Regular cardiac myocyte (primary cell): ENCODE measurements around the gene HOXC5. TPM values are rescaled to one million over a fixed set of nuclear protein-coding genes. Genes with fewer than 3 reads are reported as not detected.

Experiments used
- total RNA-seq: library from RNA; depleted of rRNA; stranded (reverse); fragments of >200 nt; gene quantifications from 2 replicates; pipeline ENCODE4 v1.2.3, GENCODE V29; 2014

The HOXC5 gene
- total RNA-seq, result under 0.01 TPM in 1 of 2 replicates, not detected in the other

DNA sequence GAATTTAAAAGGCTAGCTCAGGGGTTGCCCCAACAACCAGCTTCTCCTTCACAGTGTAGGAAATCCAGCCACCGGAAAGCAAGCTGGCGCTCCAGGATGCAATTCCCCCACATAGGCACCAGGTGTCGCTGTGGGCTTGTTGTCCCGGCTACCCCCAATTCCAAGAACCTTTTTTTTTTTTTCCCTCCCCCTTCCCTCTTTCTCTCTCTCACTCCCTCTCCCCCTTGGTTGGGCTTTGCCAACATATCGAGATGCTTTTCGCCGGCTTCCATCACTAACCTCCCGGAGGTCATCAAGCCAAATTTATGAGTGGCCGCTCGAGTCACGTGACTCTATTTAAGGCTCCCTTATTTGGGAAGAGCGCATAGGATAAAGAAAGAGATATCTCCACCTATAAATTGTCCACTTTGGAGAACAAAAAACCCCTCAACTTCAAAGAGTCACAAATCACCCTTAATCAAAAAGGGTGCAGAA is at the start of gene HOXC5:
Gene HOXC5, plus strand, starts transcription at position 424 of the 474 bp plus-strand sequence. CDS start 73 bp downstream, outside the sequence.

DNA sequence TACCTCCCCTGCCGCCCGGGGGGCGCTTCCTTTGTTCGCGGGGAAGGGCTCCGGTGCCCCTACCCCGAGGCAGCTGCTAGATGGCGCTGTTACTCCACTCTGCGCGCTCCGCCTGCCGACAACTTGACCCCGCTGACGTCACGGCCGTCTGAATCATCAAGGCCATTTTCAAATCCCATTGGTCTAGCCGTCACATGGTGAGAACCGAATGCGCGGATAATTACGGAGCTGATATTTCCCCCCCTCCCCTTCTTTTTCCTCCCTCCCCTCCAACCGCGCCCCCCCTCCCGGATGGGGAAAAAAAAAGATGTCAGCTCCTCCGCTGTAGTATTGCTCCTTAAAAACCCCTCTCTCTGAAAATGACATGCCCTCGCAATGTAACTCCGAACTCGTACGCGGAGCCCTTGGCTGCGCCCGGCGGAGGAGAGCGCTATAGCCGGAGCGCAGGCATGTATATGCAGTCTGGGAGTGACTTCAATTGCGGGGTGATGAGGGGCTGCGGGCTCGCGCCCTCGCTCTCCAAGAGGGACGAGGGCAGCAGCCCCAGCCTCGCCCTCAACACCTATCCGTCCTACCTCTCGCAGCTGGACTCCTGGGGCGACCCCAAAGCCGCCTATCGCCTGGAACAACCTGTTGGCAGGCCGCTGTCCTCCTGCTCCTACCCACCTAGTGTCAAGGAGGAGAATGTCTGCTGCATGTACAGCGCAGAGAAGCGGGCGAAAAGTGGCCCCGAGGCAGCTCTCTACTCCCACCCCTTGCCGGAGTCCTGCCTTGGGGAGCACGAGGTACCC is 47.8 kb upstream of the HOXC5 start, which contains the start of gene HOXC10:
Gene HOXC10, plus strand, starts transcription at position 246 of the 791 bp plus-strand sequence. Its CDS starts 114 bp downstream, at position 360.

DNA sequence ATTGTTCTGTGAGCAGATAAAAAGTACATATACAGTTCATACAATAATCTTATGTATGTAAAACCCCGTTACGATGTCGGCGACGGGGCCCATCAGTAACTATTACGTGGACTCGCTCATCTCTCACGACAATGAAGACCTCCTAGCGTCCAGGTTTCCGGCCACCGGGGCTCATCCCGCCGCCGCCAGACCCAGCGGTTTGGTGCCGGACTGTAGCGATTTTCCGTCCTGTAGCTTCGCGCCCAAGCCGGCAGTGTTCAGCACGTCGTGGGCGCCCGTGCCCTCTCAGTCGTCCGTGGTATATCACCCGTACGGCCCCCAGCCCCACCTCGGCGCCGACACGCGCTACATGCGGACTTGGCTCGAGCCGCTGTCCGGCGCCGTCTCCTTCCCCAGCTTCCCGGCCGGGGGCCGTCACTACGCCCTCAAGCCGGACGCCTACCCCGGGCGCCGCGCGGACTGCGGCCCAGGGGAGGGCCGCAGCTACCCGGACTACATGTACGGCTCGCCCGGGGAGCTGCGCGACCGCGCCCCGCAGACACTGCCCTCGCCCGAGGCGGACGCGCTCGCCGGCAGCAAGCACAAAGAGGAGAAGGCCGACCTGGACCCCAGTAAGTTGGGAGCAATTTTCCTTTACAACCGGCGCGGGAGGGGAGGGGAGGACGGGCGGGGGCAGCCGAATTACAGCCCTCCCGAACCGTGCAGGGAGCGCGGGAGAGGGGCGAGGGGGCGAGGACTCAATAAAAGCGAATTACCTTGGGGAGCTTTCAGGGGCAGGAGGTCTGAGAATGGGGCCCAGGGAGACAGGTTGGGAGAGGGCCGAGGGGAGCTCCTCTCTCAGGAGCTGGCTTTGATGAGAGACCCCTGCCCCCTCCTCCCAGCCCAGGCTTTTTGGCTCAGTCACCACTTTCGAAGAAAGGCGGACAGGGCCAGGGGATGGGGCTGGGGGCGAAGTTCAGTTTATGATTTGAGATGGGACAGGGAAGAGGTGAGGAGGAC is 32.4 kb upstream of the HOXC5 start, which contains the start of gene HOXC9:
Gene HOXC9, plus strand, starts transcription at position 46 of the 999 bp plus-strand sequence. Its CDS starts 28 bp downstream, at position 74.

DNA sequence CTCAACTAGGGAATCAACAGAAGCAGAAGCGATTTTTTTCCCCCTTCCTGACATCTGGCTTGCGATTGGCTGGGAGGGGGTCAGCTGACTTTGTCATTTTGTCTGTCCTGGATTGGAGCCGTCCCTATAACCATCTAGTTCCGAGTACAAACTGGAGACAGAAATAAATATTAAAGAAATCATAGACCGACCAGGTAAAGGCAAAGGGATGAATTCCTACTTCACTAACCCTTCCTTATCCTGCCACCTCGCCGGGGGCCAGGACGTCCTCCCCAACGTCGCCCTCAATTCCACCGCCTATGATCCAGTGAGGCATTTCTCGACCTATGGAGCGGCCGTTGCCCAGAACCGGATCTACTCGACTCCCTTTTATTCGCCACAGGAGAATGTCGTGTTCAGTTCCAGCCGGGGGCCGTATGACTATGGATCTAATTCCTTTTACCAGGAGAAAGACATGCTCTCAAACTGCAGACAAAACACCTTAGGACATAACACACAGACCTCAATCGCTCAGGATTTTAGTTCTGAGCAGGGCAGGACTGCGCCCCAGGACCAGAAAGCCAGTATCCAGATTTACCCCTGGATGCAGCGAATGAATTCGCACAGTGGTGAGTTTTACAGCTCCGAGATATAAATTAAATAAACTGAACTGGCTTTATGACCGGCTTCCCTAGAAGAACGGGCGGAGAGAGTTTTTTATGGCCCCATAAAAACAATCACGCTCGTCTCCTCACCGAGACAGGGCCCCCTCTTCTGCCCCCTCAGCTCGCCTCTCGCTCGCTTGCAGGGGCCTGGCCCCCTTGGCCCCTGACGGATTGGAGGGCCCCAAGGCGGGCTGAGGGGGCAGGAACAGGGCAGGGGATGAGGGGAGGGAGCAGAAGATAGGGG is 4.3 kb upstream of the HOXC5 start, which contains the start of gene HOXC6:
Gene HOXC6, plus strand, starts transcription at position 127 of the 888 bp plus-strand sequence. Its CDS starts 82 bp downstream, at position 209.

DNA sequence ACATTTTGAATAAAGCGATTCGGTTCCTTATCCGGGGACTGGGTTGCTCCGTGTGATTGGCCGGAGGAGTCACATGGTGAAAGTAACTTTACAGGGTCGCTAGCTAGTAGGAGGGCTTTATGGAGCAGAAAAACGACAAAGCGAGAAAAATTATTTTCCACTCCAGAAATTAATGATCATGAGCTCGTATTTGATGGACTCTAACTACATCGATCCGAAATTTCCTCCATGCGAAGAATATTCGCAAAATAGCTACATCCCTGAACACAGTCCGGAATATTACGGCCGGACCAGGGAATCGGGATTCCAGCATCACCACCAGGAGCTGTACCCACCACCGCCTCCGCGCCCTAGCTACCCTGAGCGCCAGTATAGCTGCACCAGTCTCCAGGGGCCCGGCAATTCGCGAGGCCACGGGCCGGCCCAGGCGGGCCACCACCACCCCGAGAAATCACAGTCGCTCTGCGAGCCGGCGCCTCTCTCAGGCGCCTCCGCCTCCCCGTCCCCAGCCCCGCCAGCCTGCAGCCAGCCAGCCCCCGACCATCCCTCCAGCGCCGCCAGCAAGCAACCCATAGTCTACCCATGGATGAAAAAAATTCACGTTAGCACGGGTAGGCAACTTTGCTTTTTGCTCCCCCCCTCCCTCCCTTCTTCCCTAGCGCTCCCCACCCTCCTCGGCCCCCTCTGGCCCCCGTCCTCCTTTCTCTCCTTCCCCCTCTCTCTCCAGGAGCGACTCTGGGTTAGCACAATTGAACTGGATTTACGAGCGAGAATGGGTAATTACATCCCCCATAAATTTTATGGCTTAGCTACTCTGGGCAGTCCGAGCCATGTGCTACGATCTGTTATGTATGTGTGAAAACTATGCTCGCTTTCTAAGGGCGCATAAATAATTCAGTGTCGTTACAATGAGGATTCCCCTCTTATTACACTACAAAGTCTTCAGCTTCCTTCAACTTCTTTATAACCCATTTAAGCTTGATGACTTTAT is 21.2 kb downstream of the HOXC5 start, which contains the start of gene HOXC4:
Gene HOXC4, plus strand, starts transcription at position 85 of the 991 bp plus-strand sequence. Its CDS starts 88 bp downstream, at position 173.

Other genes starting within 250 kb of the HOXC5 start
- under 0.01 TPM in 1 of 2 replicates, not detected in the other for gene HOXC13, start 94.2 kb upstream of the HOXC5 start, total RNA-seq
- gene HOXC12, start 78.1 kb upstream of the HOXC5 start, total RNA-seq, result not detected in 2 replicates
- not detected in 2 replicates for gene HOXC11, start 59.9 kb upstream of the HOXC5 start, total RNA-seq
- gene HOTAIR, start 58.1 kb upstream of the HOXC5 start, total RNA-seq, result not detected in 2 replicates
- not detected in 2 replicates for gene HOXC10, start 47.9 kb upstream of the HOXC5 start, total RNA-seq
- under 0.01 TPM in 1 of 2 replicates, not detected in the other for gene HOXC9, start 32.9 kb upstream of the HOXC5 start, total RNA-seq
- gene HOXC8, start 24.1 kb upstream of the HOXC5 start, total RNA-seq, result 0.19 TPM in 1 of 2 replicates, not detected in the other
- gene HOXC6, start 4.6 kb upstream of the HOXC5 start, total RNA-seq, result under 0.01 and 0.19 TPM in 2 replicates
- gene HOXC4, start 20.8 kb downstream of the HOXC5 start, total RNA-seq, result 0.19 TPM in 1 of 2 replicates, not detected in the other
- gene SMUG1, start 155.9 kb downstream of the HOXC5 start, total RNA-seq, result 24.0 and 28.0 TPM in 2 replicates
- 18.0 and 50.0 TPM in 2 replicates for gene CBX5, start 247.1 kb downstream of the HOXC5 start, total RNA-seq
- gene HNRNPA1, start 247.7 kb downstream of the HOXC5 start, total RNA-seq, result 215 and 610 TPM in 2 replicates